Femur (tissue), 1 donor: Measurements from ENCODE around the gene BBS7.

Source experiments
- DNase-seq: peaks from one replicate; pipeline ENCODE4 v3.0.0-alpha.2; 2017

Gene BBS7

GRCh38 chr4:121789960-121790829 lies 80.1 kb downstream of the BBS7 start:
- DNase-seq = no peak

- DNase-seq = no peak
Measured at GRCh38 chr4:121789455-121789854, 80.8 kb downstream of the BBS7 start.

GRCh38 chr4:121788896-121789295 lies 81.4 kb downstream of the BBS7 start:
- DNase-seq = no peak

GRCh38 chr4:121786221-121786620 lies 84.1 kb downstream of the BBS7 start:
- no peak for DNase-seq

GRCh38 chr4:121785479-121785878 lies 84.8 kb downstream of the BBS7 start:
- peak; percentile 43 for DNase-seq

GRCh38 chr4:121784975-121785374 lies 85.3 kb downstream of the BBS7 start:
- DNase-seq = peak; percentile 38

- no peak for DNase-seq
Measured at GRCh38 chr4:121784401-121784800, 85.9 kb downstream of the BBS7 start.

GRCh38 chr4:121783210-121783609 lies 87.1 kb downstream of the BBS7 start:
- DNase-seq = no peak

- DNase-seq = no peak
Measured at GRCh38 chr4:121778991-121779628, 91.2 kb downstream of the BBS7 start.

GRCh38 chr4:121777625-121778024 lies 92.6 kb downstream of the BBS7 start:
- DNase-seq = no peak

GRCh38 chr4:121776610-121777401 lies 93.5 kb downstream of the BBS7 start:
- no peak for DNase-seq
